Measurements from ENCODE around the gene YWHAH. TPM values are rescaled to one million over a fixed set of nuclear protein-coding genes. Genes with fewer than 3 reads are reported as not detected.

Gene YWHAH
- total RNA-seq, 2 experiments from 2014 or later: 24.4 to 26.1 TPM

DNA sequence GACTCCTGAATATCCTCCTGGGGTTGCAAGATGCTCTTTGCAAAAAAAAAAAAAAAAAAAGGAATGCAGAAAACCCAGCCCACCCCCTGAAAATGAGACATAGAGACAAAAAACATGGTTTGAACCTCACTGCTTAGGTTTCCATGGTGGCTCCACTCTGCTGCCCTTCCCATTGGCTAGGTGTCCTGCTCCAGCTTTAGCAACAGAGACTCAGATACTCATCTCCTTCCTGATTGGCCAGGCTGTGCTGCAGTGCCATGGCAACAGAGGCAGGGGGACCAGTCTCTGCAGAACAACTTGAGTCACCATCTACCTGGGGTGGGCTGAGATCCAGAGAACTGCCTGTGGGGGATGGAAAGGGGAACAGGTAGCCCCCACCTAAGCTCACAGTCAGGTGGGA is 17.4 kb upstream of the YWHAH start:
- Histone ChIP-seq H3K27me3 (ENCODE audit: control insufficient read depth in 1 of 2, insufficient read depth in 2 of 2, low read length in 2 of 2) (peaks cover 0 to 6% of the 10 kb centered on the region in 2 experiments), H3K4me3 (ENCODE audit: low read length) (no peak overlapping the region), H3K9me3 (ENCODE audit: control insufficient read depth in 1 of 2, insufficient read depth in 1 of 2, low read length in 2 of 2) (no peaks in the 10 kb centered on the region), H3K36me3 (ENCODE audit: insufficient read depth, low read length) (no peaks in the 10 kb centered on the region), H3K4me1 (ENCODE audit: insufficient read depth, low read length) (no peaks in the 10 kb centered on the region), H3K27ac (ENCODE audit: low read depth in 1 of 2, low read length in 2 of 2) (no peak overlapping the region)
- ChIA-PET CTCF (no interaction called here), POLR2A (interaction anchor here (0.8 kb wide), 1 partner anchor 8 kb away, joined by 4 read pairs; no protein-coding TSS in a partner anchor)
- no peak overlapping the region for H3K27ac Mint-ChIP-seq
- H3K27me3 Mint-ChIP-seq: peaks cover 16% of the 10 kb centered on the region
- no peaks in the 10 kb centered on the region for H3K9me3 Mint-ChIP-seq
- DNase-seq (no peak), ATAC-seq (ENCODE audit: poor library complexity) (no peak)
- TF ChIP-seq, protein P1, sequence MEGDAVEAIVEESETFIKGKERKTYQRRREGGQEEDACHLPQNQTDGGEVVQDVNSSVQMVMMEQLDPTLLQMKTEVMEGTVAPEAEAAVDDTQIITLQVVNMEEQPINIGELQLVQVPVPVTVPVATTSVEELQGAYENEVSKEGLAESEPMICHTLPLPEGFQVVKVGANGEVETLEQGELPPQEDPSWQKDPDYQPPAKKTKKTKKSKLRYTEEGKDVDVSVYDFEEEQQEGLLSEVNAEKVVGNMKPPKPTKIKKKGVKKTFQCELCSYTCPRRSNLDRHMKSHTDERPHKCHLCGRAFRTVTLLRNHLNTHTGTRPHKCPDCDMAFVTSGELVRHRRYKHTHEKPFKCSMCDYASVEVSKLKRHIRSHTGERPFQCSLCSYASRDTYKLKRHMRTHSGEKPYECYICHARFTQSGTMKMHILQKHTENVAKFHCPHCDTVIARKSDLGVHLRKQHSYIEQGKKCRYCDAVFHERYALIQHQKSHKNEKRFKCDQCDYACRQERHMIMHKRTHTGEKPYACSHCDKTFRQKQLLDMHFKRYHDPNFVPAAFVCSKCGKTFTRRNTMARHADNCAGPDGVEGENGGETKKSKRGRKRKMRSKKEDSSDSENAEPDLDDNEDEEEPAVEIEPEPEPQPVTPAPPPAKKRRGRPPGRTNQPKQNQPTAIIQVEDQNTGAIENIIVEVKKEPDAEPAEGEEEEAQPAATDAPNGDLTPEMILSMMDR (IDR thresholded peaks at IDR 0.05): no peak
- H3K4me1 Mint-ChIP-seq (ENCODE audit: low read depth): no peaks in the 10 kb centered on the region
- intact Hi-C loops (cut with DNase I, micrococcal nuclease): no loop called here
- H3K36me3 Mint-ChIP-seq (ENCODE audit: low read depth): no peaks in the 10 kb centered on the region
- no peak overlapping the region for H3K4me3 Mint-ChIP-seq

GRCh38 chr22:31927562-31927961 is 16.8 kb upstream of the YWHAH start:
- Histone ChIP-seq H3K27me3 (ENCODE audit: control insufficient read depth in 1 of 2, insufficient read depth in 2 of 2, low read length in 2 of 2) (peaks cover 0 to 6% of the 10 kb centered on the region in 2 experiments), H3K4me1 (ENCODE audit: insufficient read depth, low read length) (no peaks in the 10 kb centered on the region), H3K36me3 (ENCODE audit: insufficient read depth, low read length) (no peaks in the 10 kb centered on the region), H3K4me3 (ENCODE audit: low read length) (no peak overlapping the region), H3K9me3 (ENCODE audit: control insufficient read depth in 1 of 2, insufficient read depth in 1 of 2, low read length in 2 of 2) (no peaks in the 10 kb centered on the region), H3K27ac (ENCODE audit: low read depth in 1 of 2, low read length in 2 of 2) (no peak overlapping the region)
- Mint-ChIP-seq H3K9me3 (no peaks in the 10 kb centered on the region), H3K4me1 (ENCODE audit: low read depth) (no peaks in the 10 kb centered on the region), H3K36me3 (ENCODE audit: low read depth) (no peaks in the 10 kb centered on the region), H3K27me3 (peaks cover 16% of the 10 kb centered on the region), H3K4me3 (no peak overlapping the region), H3K27ac (no peak overlapping the region)
- POLR2A ChIA-PET: no interaction called here
- no peak for ATAC-seq (ENCODE audit: poor library complexity)
- CTCF ChIA-PET: no interaction called here
- TF ChIP-seq, protein P1 (IDR thresholded peaks at IDR 0.05): no peak
- no peak for DNase-seq
- intact Hi-C loops (cut with DNase I, micrococcal nuclease): no loop called here

DNA sequence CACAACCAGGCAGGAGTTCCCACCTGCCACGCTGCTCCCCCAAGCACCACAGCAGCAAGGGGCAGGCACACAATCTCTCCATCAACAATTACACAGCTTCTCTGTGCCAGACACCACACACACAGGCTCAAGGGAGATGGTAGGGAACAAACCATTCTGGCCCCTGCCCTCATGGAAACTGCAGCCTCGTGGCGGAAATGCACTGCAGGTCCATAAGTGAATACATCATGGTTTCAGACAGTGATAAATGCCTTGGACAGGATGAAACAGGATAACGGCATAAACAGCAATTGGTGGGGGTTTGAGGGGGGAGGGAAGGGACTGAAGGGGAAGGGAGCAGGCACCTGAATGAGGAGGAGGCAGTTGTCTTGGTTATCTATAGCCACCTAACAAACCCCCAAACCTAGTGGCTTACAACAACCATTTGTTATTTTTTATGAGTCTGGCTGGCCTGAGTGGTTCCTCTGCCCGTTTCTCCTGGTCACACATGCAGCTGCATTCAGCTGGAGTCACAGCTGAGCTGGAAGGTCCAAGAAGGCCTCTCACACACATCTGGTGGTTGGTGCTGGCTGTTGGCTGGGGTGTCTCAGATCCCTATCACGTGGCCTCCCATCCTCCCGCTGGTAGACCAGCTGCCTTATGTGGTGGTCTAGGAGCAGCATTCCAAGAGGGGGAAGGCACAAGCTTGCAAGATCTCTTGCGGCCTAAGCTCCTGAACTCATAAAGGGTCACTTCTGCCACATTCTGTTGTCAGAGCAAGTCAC is 15.0 kb upstream of the YWHAH start:
- H3K27ac Mint-ChIP-seq: no peak overlapping the region
- no peak overlapping the region for H3K4me3 Mint-ChIP-seq
- ChIA-PET POLR2A (no interaction called here), CTCF (no interaction called here)
- peaks cover 0 to 6% of the 10 kb centered on the region in 2 experiments for H3K27me3 ChIP-seq (ENCODE audit: control insufficient read depth in 1 of 2, insufficient read depth in 2 of 2, low read length in 2 of 2)
- H3K4me3 ChIP-seq (ENCODE audit: low read length): no peak overlapping the region
- no peaks in the 10 kb centered on the region for H3K36me3 ChIP-seq (ENCODE audit: insufficient read depth, low read length)
- H3K27ac ChIP-seq (ENCODE audit: low read depth in 1 of 2, low read length in 2 of 2): no peak overlapping the region
- TF ChIP-seq, protein P1 (IDR thresholded peaks at IDR 0.05): no peak
- no peaks in the 10 kb centered on the region for H3K36me3 Mint-ChIP-seq (ENCODE audit: low read depth)
- no peak for DNase-seq
- no peaks in the 10 kb centered on the region for H3K9me3 Mint-ChIP-seq
- no peaks in the 10 kb centered on the region for H3K4me1 Mint-ChIP-seq (ENCODE audit: low read depth)
- intact Hi-C loops (cut with DNase I, micrococcal nuclease): no loop called here
- no peak for ATAC-seq (ENCODE audit: poor library complexity)
- H3K4me1 ChIP-seq (ENCODE audit: insufficient read depth, low read length): no peaks in the 10 kb centered on the region
- peaks cover 16% of the 10 kb centered on the region for H3K27me3 Mint-ChIP-seq
- no peaks in the 10 kb centered on the region for H3K9me3 ChIP-seq (ENCODE audit: control insufficient read depth in 1 of 2, insufficient read depth in 1 of 2, low read length in 2 of 2)

All from CD4-positive, alpha-beta T cell (primary cell).